Measurements from ENCODE around the gene NAV2.

The NAV2 gene

DNA sequence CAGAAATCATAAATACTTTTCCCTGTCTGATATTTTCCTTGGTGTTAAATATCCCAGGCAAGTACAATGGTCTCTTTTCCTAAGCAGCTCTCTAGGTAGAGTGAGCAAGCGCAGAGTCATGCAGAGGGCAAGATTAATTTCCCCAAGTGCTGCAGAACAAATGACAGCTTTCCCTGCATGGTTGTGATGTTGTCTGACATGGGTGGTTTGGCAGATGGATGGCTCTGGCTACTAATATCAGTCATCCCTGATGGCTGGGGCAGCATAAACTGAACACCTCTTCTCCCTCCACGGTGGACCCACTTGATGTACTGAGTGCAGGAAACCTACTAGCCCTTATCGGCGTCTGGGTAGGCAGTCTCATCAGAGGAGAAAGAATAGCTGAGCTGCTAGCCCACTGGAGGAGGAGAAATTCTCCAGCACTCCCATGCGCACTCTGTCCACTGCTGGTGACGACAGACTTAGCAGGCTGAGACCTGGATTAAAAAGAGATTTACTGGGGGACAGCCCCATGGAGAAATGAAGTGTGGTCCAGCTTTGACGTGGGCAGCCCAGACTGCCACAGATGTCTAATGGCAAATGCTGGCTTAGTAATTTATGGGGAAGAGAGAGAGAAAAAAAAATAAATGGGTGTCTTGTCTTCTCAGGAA, 244.8 kb downstream of the NAV2 start:
- no peak overlapping the region for H3K4me2 ChIP-seq (ENCODE audit: insufficient read depth, low read length)
- no peaks in the 10 kb centered on the region for H3K4me1 ChIP-seq (ENCODE audit: insufficient read depth, low read length)
- peaks cover 12% of the 10 kb centered on the region for H3K27me3 ChIP-seq (ENCODE audit: insufficient read depth, low read length, poor library complexity)
- ATAC-seq (ENCODE audit: insufficient read depth, low read depth), result no peak
- no peak for TF ChIP-seq EZH2 (IDR thresholded peaks at IDR 0.05; ENCODE audit: borderline replicate concordance, low read depth, low read length, severe bottlenecking)
- TF ChIP-seq, protein P1, sequence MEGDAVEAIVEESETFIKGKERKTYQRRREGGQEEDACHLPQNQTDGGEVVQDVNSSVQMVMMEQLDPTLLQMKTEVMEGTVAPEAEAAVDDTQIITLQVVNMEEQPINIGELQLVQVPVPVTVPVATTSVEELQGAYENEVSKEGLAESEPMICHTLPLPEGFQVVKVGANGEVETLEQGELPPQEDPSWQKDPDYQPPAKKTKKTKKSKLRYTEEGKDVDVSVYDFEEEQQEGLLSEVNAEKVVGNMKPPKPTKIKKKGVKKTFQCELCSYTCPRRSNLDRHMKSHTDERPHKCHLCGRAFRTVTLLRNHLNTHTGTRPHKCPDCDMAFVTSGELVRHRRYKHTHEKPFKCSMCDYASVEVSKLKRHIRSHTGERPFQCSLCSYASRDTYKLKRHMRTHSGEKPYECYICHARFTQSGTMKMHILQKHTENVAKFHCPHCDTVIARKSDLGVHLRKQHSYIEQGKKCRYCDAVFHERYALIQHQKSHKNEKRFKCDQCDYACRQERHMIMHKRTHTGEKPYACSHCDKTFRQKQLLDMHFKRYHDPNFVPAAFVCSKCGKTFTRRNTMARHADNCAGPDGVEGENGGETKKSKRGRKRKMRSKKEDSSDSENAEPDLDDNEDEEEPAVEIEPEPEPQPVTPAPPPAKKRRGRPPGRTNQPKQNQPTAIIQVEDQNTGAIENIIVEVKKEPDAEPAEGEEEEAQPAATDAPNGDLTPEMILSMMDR (IDR thresholded peaks at IDR 0.05; ENCODE audit: borderline replicate concordance, extremely low read depth, low read length, poor library complexity, severe bottlenecking), result no peak
- no peaks in the 10 kb centered on the region for H3K36me3 ChIP-seq (ENCODE audit: insufficient read depth, low read length)
- H3K9ac ChIP-seq (ENCODE audit: low read depth, low read length), result no peak overlapping the region
- no peaks in the 10 kb centered on the region for H3K79me2 ChIP-seq (ENCODE audit: insufficient read depth, low read length)
- no peaks in the 10 kb centered on the region for H4K20me1 ChIP-seq (ENCODE audit: insufficient read depth, low read length)
- H2AFZ ChIP-seq (ENCODE audit: low read depth, low read length), result no peak overlapping the region
- DNase-seq, result no peak
- H3K9me3 ChIP-seq (ENCODE audit: insufficient read depth, low read length, severe bottlenecking), result no peaks in the 10 kb centered on the region
- no peak overlapping the region for H3K27ac ChIP-seq (ENCODE audit: low read length)
- H3K4me3 ChIP-seq (ENCODE audit: low read depth in 1 of 2, low read length in 2 of 2), result no peak overlapping the region

DNA sequence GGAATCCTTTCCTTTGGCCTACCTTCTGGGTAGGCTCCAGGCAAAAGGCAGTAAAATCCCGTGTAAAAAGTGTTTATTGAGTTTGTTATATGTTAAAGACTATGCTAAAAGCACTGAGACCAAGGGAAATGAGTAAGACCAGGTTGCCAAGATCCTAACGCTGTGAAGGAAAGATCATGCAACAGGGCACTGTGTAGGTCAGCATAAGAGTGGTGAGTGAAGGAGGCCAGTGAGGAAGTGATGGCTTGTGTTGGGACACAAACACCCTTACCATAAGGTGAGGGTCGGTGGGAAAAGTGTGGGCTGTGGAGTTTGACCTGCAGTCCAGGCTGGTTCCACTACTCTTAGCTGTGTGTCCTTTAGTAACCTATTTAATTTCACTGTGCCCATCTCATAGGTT, 245.6 kb downstream of the NAV2 start:
- Histone ChIP-seq H3K27me3 (ENCODE audit: insufficient read depth, low read length, poor library complexity) (peaks cover 6% of the 10 kb centered on the region), H3K4me2 (ENCODE audit: insufficient read depth, low read length) (no peak overlapping the region), H4K20me1 (ENCODE audit: insufficient read depth, low read length) (no peaks in the 10 kb centered on the region), H3K36me3 (ENCODE audit: insufficient read depth, low read length) (no peaks in the 10 kb centered on the region), H3K4me1 (ENCODE audit: insufficient read depth, low read length) (no peaks in the 10 kb centered on the region), H3K9ac (ENCODE audit: low read depth, low read length) (no peak overlapping the region), H3K4me3 (ENCODE audit: low read depth in 1 of 2, low read length in 2 of 2) (no peak overlapping the region), H3K9me3 (ENCODE audit: insufficient read depth, low read length, severe bottlenecking) (no peaks in the 10 kb centered on the region), H2AFZ (ENCODE audit: low read depth, low read length) (no peak overlapping the region), H3K79me2 (ENCODE audit: insufficient read depth, low read length) (no peaks in the 10 kb centered on the region), H3K27ac (ENCODE audit: low read length) (no peak overlapping the region)
- no peak for DNase-seq
- ATAC-seq (ENCODE audit: insufficient read depth, low read depth), result no peak
- no peak for TF ChIP-seq EZH2 (IDR thresholded peaks at IDR 0.05; ENCODE audit: borderline replicate concordance, low read depth, low read length, severe bottlenecking)
- TF ChIP-seq, protein P1 (IDR thresholded peaks at IDR 0.05; ENCODE audit: borderline replicate concordance, extremely low read depth, low read length, poor library complexity, severe bottlenecking), result no peak

DNA sequence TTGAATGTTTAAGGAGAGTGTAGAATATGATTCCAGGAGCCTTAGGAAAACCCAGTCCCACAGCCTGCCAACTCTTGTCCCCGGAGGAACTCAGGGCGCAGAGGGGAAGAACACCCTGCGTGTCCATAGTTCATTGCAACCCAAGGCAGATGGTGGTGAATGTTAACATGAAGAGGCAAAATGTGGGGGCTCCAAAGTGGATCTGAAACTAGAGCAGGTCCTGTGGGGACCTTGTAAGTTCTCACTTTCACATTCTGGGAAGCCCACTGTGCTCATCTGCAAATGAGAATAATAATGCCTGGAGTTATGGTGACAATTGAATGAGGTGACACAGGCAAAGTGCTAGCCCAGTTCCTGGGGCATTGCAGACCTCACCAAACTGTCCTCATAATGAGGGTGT, 246.6 kb downstream of the NAV2 start:
- H3K27me3 ChIP-seq (ENCODE audit: insufficient read depth, low read length, poor library complexity), result peaks cover 3% of the 10 kb centered on the region
- H4K20me1 ChIP-seq (ENCODE audit: insufficient read depth, low read length), result no peaks in the 10 kb centered on the region
- no peak overlapping the region for H3K9ac ChIP-seq (ENCODE audit: low read depth, low read length)
- TF ChIP-seq, protein P1 (IDR thresholded peaks at IDR 0.05; ENCODE audit: borderline replicate concordance, extremely low read depth, low read length, poor library complexity, severe bottlenecking), result no peak
- TF ChIP-seq EZH2 (IDR thresholded peaks at IDR 0.05; ENCODE audit: borderline replicate concordance, low read depth, low read length, severe bottlenecking), result no peak
- no peak overlapping the region for H3K4me2 ChIP-seq (ENCODE audit: insufficient read depth, low read length)
- DNase-seq (no peak), ATAC-seq (ENCODE audit: insufficient read depth, low read depth) (no peak)
- H3K27ac ChIP-seq (ENCODE audit: low read length), result no peak overlapping the region
- no peaks in the 10 kb centered on the region for H3K4me1 ChIP-seq (ENCODE audit: insufficient read depth, low read length)
- no peaks in the 10 kb centered on the region for H3K36me3 ChIP-seq (ENCODE audit: insufficient read depth, low read length)
- H2AFZ ChIP-seq (ENCODE audit: low read depth, low read length), result no peak overlapping the region
- H3K4me3 ChIP-seq (ENCODE audit: low read depth in 1 of 2, low read length in 2 of 2), result no peak overlapping the region
- no peaks in the 10 kb centered on the region for H3K9me3 ChIP-seq (ENCODE audit: insufficient read depth, low read length, severe bottlenecking)
- no peaks in the 10 kb centered on the region for H3K79me2 ChIP-seq (ENCODE audit: insufficient read depth, low read length)

Data from DND-41 (cell line).